ENCODE measurements around the gene SLC18A2. TPM values are rescaled to one million over a fixed set of nuclear protein-coding genes. Genes with fewer than 3 reads are reported as not detected.
A peak's percentile ranks its signal among the peaks of the same experiment; 100 is the strongest.

SLC18A2 gene
- total RNA-seq, 1 donor from 2014 or later, result 0.88 TPM

- H3K27ac Mint-ChIP-seq, result no peak overlapping the region
- H3K27me3 Mint-ChIP-seq (ENCODE audit: insufficient read depth, low read depth), result peaks cover 21% of the 10 kb centered on the region
- H3F3A ChIP-seq (ENCODE audit: low read depth), result peaks cover 8% of the 10 kb centered on the region
- H3K36me3 Mint-ChIP-seq, result peaks cover 2% of the 10 kb centered on the region
- no peak overlapping the region for H3K9ac ChIP-seq
- H3K36me3 ChIP-seq, result no peaks in the 10 kb centered on the region
- H3K4me3 Mint-ChIP-seq, result no peak overlapping the region
- no peaks in the 10 kb centered on the region for H3K9me3 ChIP-seq (ENCODE audit: low read depth)
- H3K4me1 ChIP-seq, result no peaks in the 10 kb centered on the region
- no peaks in the 10 kb centered on the region for H3K79me2 ChIP-seq (ENCODE audit: low read depth)
- H3K27ac ChIP-seq, result no peak overlapping the region
- H4K20me1 ChIP-seq (ENCODE audit: low read depth), result no peaks in the 10 kb centered on the region
- H3K4me2 ChIP-seq, result peak overlapping the region; percentile 22
- peaks cover 48% of the 10 kb centered on the region for H3K4me1 Mint-ChIP-seq
- H3K4me3 ChIP-seq, result no peak overlapping the region
- H3K27me3 ChIP-seq, result peaks cover 26% of the 10 kb centered on the region
- no peak overlapping the region for H2AFZ ChIP-seq (replicated peaks)
- peaks cover 3% of the 10 kb centered on the region for H3K9me3 Mint-ChIP-seq
- peak; percentile 50 for DNase-seq (ENCODE audit: low spot score)
- no peak for TF ChIP-seq EZH2 (IDR thresholded peaks at IDR 0.05)
- TF ChIP-seq CTCF (IDR thresholded peaks at IDR 0.05), result no peak
- TF ChIP-seq EZH2phosphoT487 (IDR thresholded peaks at IDR 0.05), result no peak
These were observed 19.7 kb upstream of the SLC18A2 start for GRCh38 chr10:117221156-117221711.

GRCh38 chr10:117222552-117222951, 18.4 kb upstream of the SLC18A2 start:
- Mint-ChIP-seq H3K4me1 (peaks cover 48% of the 10 kb centered on the region), H3K9me3 (peaks cover 3% of the 10 kb centered on the region), H3K27me3 (ENCODE audit: insufficient read depth, low read depth) (peaks cover 15% of the 10 kb centered on the region), H3K27ac (no peak overlapping the region), H3K4me3 (no peak overlapping the region), H3K36me3 (peaks cover 2% of the 10 kb centered on the region)
- H4K20me1 ChIP-seq (ENCODE audit: low read depth), result no peaks in the 10 kb centered on the region
- no peak overlapping the region for H3K9ac ChIP-seq
- no peaks in the 10 kb centered on the region for H3K9me3 ChIP-seq (ENCODE audit: low read depth)
- H3K4me2 ChIP-seq, result no peak overlapping the region
- peaks cover 14% of the 10 kb centered on the region for H3K27me3 ChIP-seq
- H3K4me3 ChIP-seq, result no peak overlapping the region
- H3K4me1 ChIP-seq, result no peaks in the 10 kb centered on the region
- no peaks in the 10 kb centered on the region for H3K36me3 ChIP-seq
- no peaks in the 10 kb centered on the region for H3K79me2 ChIP-seq (ENCODE audit: low read depth)
- DNase-seq (ENCODE audit: low spot score), result no peak
- TF ChIP-seq EZH2 (IDR thresholded peaks at IDR 0.05) (no peak), CTCF (IDR thresholded peaks at IDR 0.05) (no peak), EZH2phosphoT487 (IDR thresholded peaks at IDR 0.05) (no peak)
- H2AFZ ChIP-seq (replicated peaks), result no peak overlapping the region
- H3F3A ChIP-seq (ENCODE audit: low read depth), result peaks cover 8% of the 10 kb centered on the region
- H3K27ac ChIP-seq, result no peak overlapping the region

GRCh38 chr10:117222976-117223692, 17.8 kb upstream of the SLC18A2 start:
- Histone ChIP-seq H3K79me2 (ENCODE audit: low read depth) (no peaks in the 10 kb centered on the region), H2AFZ (replicated peaks) (no peak overlapping the region), H3K9ac (no peak overlapping the region), H3K36me3 (no peaks in the 10 kb centered on the region), H3K4me3 (no peak overlapping the region), H3K27ac (no peak overlapping the region), H3K4me2 (no peak overlapping the region), H4K20me1 (ENCODE audit: low read depth) (no peaks in the 10 kb centered on the region), H3K4me1 (no peaks in the 10 kb centered on the region), H3K27me3 (peaks cover 8% of the 10 kb centered on the region), H3K9me3 (ENCODE audit: low read depth) (no peaks in the 10 kb centered on the region), H3F3A (ENCODE audit: low read depth) (peaks cover 4% of the 10 kb centered on the region)
- H3K9me3 Mint-ChIP-seq, result peaks cover 3% of the 10 kb centered on the region
- no peak overlapping the region for H3K27ac Mint-ChIP-seq
- no peak overlapping the region for H3K4me3 Mint-ChIP-seq
- TF ChIP-seq EZH2 (IDR thresholded peaks at IDR 0.05) (no peak), CTCF (IDR thresholded peaks at IDR 0.05) (no peak), EZH2phosphoT487 (IDR thresholded peaks at IDR 0.05) (no peak)
- peaks cover 2% of the 10 kb centered on the region for H3K36me3 Mint-ChIP-seq
- peaks cover 48% of the 10 kb centered on the region for H3K4me1 Mint-ChIP-seq
- DNase-seq (ENCODE audit: low spot score), result peak; percentile 16
- H3K27me3 Mint-ChIP-seq (ENCODE audit: insufficient read depth, low read depth), result peaks cover 11% of the 10 kb centered on the region
